ENCODE results near the gene RPL10. TPM values are rescaled to one million over a fixed set of nuclear protein-coding genes. Genes with fewer than 3 reads are reported as not detected.

RPL10 gene
- polyA plus RNA-seq, 3 donors, result 3,021 to 3,596 (median 3,323) TPM

DNA sequence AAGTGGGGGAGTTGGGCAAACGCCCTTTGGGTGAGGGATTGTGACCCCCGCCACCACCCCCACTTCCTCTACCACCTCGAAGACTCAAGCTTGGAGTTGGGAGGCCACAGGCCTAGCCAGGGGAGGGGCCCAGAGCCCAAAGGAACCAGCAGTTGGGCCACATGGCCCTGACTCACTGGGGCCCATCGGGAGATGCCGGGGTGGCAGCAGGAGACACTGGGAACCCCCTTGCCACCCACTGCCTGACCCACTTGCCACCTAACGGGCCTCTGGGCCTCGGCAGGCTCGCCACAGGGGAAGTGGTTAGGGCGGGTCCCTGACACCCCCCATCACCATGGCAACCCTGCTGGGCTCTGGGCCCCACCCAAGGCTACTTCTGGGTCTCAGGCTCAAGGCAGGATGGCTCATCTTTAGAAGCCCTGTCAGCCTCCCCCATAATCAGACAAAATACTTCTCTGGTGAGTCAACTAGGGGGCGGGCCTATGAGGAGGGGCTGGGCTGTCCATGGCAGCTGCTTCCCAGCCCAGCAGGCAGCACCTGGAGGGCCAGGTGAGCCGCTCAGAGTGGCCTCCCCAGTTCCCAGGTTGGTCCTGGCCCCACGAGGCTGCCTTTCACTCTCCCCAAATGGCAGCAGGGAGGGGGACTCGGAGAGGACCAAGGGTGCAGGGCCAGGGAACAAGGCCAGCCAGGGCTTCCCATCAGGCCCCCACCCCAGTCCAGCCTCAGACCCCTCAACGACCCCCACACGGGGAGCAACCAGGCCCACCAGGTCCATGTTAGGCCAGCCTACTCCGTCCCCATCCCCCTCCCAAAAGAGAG, 29.3 kb upstream of the RPL10 start:
- DNase-seq (ENCODE audit: extremely low read depth in 1 of 11, low read depth in 9 of 11, low spot score in 4 of 11), result no peak

GRCh38 chrX:154369449-154370299, 28.5 kb upstream of the RPL10 start:
- peak in 6 of 11 donors; percentile 69 to 88 (median 81) for DNase-seq (ENCODE audit: extremely low read depth in 1 of 11, low read depth in 9 of 11, low spot score in 4 of 11)

GRCh38 chrX:154370300-154371016, 27.7 kb upstream of the RPL10 start:
- no peak for DNase-seq (ENCODE audit: extremely low read depth in 1 of 11, low read depth in 9 of 11, low spot score in 4 of 11)

GRCh38 chrX:154371017-154371788, 27.0 kb upstream of the RPL10 start:
- peak in 10 of 11 donors; percentile 65 to 91 (median 84) for DNase-seq (ENCODE audit: extremely low read depth in 1 of 11, low read depth in 9 of 11, low spot score in 4 of 11)

DNA sequence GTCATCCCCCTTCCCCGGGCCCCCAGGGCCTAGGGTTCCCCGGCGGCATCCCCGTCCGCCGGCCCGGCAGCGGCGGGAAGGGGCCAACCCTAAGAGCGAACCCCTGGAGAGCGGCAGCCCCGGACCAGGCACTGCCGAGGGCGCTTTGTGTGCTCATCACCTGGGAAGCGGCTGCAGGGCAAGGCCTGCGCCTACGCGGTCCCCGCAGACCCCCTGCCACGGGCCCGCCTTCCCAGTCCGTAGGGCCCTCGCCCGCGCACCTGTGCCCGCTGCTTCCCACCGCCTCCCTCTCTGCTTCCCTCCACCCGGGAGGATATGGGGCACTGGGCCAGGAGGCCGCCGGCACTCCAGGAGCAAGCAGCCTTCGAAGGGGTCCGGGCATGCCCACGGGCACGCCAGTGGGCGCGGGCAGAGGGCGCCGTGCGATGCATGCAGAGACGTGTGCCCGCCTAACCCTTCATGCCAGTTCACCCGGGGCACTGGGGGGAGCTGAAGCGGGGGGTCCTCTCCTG, 26.3 kb upstream of the RPL10 start:
- no peak for DNase-seq (ENCODE audit: extremely low read depth in 1 of 11, low read depth in 9 of 11, low spot score in 4 of 11)

DNA sequence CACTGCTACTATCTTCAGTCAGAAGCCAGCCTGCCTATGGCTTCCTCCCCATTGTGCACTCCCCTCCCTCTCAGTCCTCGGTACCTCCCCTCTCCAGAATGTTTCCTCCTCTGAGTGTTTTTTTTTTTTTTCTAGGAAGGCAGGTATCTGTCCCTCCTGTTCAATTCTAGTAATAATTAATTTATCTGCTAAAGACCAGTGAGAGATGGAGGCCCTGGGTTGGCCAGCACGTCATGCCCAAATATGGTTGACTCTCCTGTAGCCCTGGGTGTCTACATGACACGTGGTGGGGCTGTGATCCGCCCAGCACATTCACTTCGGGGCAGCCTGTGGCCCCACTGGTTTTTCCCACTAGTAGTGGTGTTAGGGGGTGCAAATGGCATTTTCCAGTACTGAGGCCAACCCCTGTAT, 25.6 kb upstream of the RPL10 start:
- DNase-seq (ENCODE audit: extremely low read depth in 1 of 11, low read depth in 9 of 11, low spot score in 4 of 11), result no peak

DNA sequence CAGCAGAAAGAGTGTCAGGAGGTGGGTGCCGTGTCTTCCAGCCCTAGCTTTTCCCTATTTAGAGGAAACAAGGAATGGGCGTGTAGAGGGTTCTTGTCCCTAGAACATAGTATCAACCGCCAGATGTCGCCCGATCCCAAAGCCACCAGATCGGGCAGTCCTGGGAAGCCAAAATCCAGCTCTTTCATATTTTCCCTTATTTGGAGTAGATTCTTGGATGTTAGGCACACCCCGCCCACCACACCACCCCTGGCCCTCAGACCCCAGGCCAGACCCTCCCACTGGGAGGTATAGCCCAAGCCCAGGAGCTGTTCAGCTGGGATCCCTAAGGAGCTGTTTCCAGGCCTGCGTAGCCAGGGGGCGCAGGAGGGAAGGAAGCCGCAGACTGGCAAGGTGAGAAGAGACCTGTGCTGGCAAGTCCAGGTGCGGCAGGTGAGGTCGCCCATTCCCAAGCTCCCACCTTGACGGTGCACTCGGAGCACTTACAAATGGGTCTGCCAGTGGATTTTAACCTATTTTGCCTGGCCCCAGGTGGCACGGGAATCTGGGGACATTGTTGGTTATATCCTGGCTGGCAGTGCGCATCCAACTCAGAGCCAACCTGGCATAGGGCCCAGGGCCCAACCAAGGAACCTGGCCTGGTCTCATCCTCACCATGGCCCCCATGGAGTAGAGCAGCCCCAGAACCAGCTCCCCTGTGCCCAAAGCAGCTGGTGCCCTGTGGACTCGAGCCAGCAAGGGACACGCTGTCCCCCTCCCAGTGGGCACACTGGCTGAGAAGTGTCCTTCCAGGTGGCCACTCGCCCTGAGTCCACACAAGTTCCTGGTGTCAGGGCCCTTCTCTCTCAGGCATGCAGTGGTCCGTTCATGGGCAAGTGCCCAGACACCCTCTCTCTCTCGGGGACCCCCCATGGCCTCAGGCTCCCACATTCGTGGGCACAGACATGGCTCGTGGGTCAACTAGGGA, 24.6 kb upstream of the RPL10 start:
- DNase-seq (ENCODE audit: extremely low read depth in 1 of 11, low read depth in 9 of 11, low spot score in 4 of 11), result peak in 2 of 11 donors; percentile 51 to 61

DNA sequence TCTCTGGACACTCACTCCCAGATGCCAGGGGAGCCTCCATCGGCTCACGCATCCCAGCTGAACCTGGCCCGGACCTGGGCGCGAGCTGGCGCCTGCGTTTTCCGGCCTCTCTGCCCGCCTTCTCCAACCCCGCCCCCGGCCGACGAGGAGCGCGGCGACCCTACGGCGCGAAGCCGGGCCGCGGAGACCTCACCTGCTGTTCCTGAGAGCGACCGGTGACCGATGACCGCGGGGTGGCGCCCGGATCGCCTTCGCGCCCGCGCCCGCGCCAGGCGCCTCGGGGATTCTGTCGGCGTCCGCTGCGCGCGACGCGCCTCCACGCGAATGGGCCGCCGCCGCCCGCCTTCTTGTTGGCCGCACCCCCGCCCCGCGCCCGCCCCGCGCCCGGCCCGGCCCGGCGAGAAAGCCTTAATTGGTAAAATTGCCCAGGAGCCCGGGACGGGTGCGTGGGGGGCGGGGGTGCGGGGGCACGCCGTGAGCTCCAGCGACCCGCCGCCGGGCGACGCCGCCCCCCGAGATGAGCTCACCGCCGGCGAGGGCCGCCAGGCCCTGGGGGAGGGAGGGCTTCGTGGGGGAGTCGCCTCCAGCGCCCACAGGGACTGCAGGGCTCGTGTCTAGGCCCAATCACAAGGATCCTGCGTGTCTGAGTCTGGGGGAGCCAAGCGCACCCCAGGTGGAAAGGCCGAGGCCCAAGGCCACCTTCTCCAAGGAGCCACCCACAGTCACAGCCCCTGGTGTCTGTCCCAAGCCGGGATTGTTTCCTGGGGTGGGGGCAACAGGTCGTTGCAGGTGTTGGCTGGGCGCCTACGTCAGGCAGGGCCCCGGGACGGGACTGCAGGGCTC, 23.6 kb upstream of the RPL10 start, which contains the start of gene FLNA:
Gene FLNA (minus strand): TSS at position 322 of the 843 bp plus-strand sequence. CDS start 3,389 bp downstream, outside the sequence.
- DNase-seq (ENCODE audit: extremely low read depth in 1 of 11, low read depth in 9 of 11, low spot score in 4 of 11), result no peak

GRCh38 chrX:154375156-154375504, 23.0 kb upstream of the RPL10 start:
- no peak for DNase-seq (ENCODE audit: extremely low read depth in 1 of 11, low read depth in 9 of 11, low spot score in 4 of 11)

GRCh38 chrX:154376774-154377173, 21.4 kb upstream of the RPL10 start:
- no peak for DNase-seq (ENCODE audit: extremely low read depth in 1 of 11, low read depth in 9 of 11, low spot score in 4 of 11)

- no peak for DNase-seq (ENCODE audit: extremely low read depth in 1 of 11, low read depth in 9 of 11, low spot score in 4 of 11)
Measured at GRCh38 chrX:154378059-154378798, 19.9 kb upstream of the RPL10 start.

- peak in 9 of 11 donors; percentile 87 to 95 (median 92) for DNase-seq (ENCODE audit: extremely low read depth in 1 of 11, low read depth in 9 of 11, low spot score in 4 of 11)
Measured at GRCh38 chrX:154378799-154379568, 19.2 kb upstream of the RPL10 start, which contains the start of gene EMD. Gene EMD, plus strand, starts transcription at chrX:154379295. Its CDS starts 190 bp downstream, at chrX:154379485.

DNA sequence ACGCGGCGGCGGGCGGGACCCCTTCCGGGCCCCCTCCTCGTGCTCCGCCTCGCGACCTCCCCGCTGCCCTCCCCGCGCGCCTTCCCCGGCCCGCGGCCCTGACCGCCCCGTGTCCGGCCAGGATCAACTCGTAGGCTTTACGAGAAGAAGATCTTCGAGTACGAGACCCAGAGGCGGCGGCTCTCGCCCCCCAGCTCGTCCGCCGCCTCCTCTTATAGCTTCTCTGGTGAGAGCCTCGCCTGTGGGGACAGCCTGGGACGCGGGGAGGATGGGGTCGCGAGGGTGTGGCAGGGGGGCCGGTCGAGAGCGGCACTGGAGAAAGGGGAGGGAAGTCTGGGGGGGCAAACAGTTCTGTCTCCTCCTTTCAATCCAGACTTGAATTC, 18.6 kb upstream of the RPL10 start:
- no peak for DNase-seq (ENCODE audit: extremely low read depth in 1 of 11, low read depth in 9 of 11, low spot score in 4 of 11)

DNA sequence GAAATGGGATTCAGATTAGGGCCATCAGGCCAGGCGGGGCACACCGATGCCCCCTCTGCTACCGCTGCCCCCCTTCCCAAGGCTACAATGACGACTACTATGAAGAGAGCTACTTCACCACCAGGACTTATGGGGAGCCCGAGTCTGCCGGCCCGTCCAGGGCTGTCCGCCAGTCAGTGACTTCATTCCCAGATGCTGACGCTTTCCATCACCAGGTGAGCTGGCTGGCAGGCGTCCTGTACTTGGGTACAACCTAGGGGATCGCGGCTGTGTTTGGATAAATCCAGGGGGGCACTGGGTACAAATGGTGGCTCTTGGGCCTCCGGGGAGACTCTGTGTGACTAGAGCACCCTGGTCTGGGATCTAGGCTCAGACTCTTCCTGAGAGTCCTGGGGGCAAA, 18.0 kb upstream of the RPL10 start:
- DNase-seq (ENCODE audit: extremely low read depth in 1 of 11, low read depth in 9 of 11, low spot score in 4 of 11), result no peak

DNA sequence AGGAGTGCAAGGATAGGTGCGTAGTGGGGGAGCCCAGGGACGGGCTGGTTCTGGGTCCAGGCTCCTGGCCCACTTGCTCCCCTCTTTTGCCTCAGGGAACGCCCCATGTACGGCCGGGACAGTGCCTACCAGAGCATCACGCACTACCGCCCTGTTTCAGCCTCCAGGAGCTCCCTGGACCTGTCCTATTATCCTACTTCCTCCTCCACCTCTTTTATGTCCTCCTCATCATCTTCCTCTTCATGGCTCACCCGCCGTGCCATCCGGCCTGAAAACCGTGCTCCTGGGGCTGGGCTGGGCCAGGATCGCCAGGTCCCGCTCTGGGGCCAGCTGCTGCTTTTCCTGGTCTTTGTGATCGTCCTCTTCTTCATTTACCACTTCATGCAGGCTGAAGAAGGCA, 17.4 kb upstream of the RPL10 start:
- DNase-seq (ENCODE audit: extremely low read depth in 1 of 11, low read depth in 9 of 11, low spot score in 4 of 11), result no peak
